Calu3 (cell line): Measurements from ENCODE around the gene CBLL1. TPM values are rescaled to one million over a fixed set of nuclear protein-coding genes. Genes with fewer than 3 reads are reported as not detected.

ENCODE experiments used
- BruUV-seq: library from RNA; stranded (reverse); fragments of 400-500 nt; replicated peaks from 2 replicates; lab custom pipeline; 2021; lab: Mats Ljungman, UMichigan
- CTCF ChIA-PET: fragments of 300-600 bp; sonication (Branson Sonifier 250); formaldehyde crosslinking; loops from one replicate; lab custom pipeline; 2022; ENCODE audit warnings: antibody characterized with exemption; lab: Charles Lee
- DNase-seq: peaks from one replicate; pipeline ENCODE4 v3.0.0; 2022
- H3K27ac Mint-ChIP-seq: one replicate; pipeline ENCODE4 v1.8.0; 2022; ENCODE audit warnings: mixed read lengths; ENCODE audit not compliant: unreplicated experiment
- H3K27me3 Mint-ChIP-seq: one replicate; pipeline ENCODE4 v1.8.0; 2022; ENCODE audit warnings: mixed read lengths; ENCODE audit not compliant: unreplicated experiment
- H3K36me3 Mint-ChIP-seq: one replicate; pipeline ENCODE4 v1.8.0; 2022; ENCODE audit warnings: mild to moderate bottlenecking, moderate library complexity, mixed read lengths; ENCODE audit not compliant: insufficient read depth, unreplicated experiment
- H3K4me1 Mint-ChIP-seq: one replicate; pipeline ENCODE4 v1.8.0; 2022; ENCODE audit warnings: mild to moderate bottlenecking, low read depth, mixed read lengths; ENCODE audit not compliant: unreplicated experiment
- H3K4me3 Mint-ChIP-seq: one replicate; pipeline ENCODE4 v1.8.0; 2022; ENCODE audit warnings: mild to moderate bottlenecking, low read depth, moderate library complexity, mixed read lengths; ENCODE audit not compliant: unreplicated experiment
- H3K9me3 Mint-ChIP-seq: one replicate; pipeline ENCODE4 v1.8.0; 2022; ENCODE audit warnings: low read depth, mixed read lengths; ENCODE audit not compliant: unreplicated experiment
- intact Hi-C: fragments of 100-400 bp; cut with micrococcal nuclease; formaldehyde crosslinking; loops from one replicate; pipeline ENCODE4 v1.10.0; 2022; ENCODE audit not compliant: unreplicated experiment
- total RNA-seq: library from RNA; stranded (reverse); gene quantifications from 2 replicates; pipeline ENCODE4 v1.2.3, GENCODE V29; 2022
- TF ChIP-seq, protein P1 (sequence below): fragments of 200-600 bp; IDR thresholded peaks from one replicate; pipeline ENCODE4 v1.8.0; 2022; ENCODE audit warnings: antibody characterized with exemption; ENCODE audit not compliant: unreplicated experiment

Gene CBLL1
- total RNA-seq, 1 experiment from 2014 or later, result 25.3 TPM

DNA sequence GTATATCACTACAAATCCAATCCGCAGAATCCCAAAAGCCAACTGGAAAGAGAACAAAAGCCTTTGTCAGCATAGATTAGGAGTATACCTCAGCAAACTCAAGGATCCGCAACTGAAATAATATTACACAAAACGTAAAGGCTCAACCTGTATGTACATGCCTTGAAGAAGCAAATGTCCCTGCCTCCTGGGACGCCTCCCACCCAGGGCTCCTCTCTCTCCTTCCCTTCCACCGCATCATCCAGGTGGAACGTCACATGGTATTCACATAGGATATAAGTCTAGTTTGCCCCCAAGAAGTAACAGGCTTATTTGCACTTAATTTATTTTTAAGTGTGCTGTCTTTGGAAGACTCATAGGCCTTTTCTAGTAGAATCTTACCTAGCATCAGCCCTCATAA is 45.7 kb downstream of the CBLL1 start:
- BruUV-seq, result no TSS peak
- Mint-ChIP-seq H3K9me3 (no peaks in the 10 kb centered on the region), H3K4me1 (no peaks in the 10 kb centered on the region), H3K27me3 (peaks cover 37% of the 10 kb centered on the region), H3K27ac (no peak overlapping the region), H3K36me3 (no peaks in the 10 kb centered on the region), H3K4me3 (no peak overlapping the region)
- DNase-seq, result no peak
- intact Hi-C loops, result no loop called here
- CTCF ChIA-PET, result no interaction called here
- TF ChIP-seq, protein P1, sequence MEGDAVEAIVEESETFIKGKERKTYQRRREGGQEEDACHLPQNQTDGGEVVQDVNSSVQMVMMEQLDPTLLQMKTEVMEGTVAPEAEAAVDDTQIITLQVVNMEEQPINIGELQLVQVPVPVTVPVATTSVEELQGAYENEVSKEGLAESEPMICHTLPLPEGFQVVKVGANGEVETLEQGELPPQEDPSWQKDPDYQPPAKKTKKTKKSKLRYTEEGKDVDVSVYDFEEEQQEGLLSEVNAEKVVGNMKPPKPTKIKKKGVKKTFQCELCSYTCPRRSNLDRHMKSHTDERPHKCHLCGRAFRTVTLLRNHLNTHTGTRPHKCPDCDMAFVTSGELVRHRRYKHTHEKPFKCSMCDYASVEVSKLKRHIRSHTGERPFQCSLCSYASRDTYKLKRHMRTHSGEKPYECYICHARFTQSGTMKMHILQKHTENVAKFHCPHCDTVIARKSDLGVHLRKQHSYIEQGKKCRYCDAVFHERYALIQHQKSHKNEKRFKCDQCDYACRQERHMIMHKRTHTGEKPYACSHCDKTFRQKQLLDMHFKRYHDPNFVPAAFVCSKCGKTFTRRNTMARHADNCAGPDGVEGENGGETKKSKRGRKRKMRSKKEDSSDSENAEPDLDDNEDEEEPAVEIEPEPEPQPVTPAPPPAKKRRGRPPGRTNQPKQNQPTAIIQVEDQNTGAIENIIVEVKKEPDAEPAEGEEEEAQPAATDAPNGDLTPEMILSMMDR, result no peak

DNA sequence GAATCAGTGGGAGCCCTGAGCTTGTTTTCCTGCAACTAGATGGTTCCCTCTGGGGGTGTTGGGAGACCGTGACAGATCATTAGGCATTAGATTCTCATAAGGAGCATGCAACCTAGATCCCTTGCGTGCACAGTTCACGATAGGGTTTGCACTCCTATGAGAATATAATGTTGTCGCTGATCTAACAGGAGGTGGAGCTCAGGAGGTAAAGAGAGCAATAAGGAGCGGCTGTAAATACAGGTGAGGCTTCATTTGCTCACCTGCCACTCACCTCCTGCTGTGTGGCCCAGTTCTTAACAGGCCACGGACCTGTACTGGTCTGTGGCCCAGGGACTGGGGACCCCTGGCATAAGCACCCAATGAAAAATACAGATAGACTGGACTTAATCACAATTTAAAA is 48.4 kb downstream of the CBLL1 start:
- peaks cover 21% of the 10 kb centered on the region for H3K27me3 Mint-ChIP-seq
- DNase-seq, result no peak
- H3K4me3 Mint-ChIP-seq, result no peak overlapping the region
- BruUV-seq, result no TSS peak
- no peaks in the 10 kb centered on the region for H3K9me3 Mint-ChIP-seq
- no peaks in the 10 kb centered on the region for H3K36me3 Mint-ChIP-seq
- CTCF ChIA-PET, result interaction anchor here (0.6 kb wide), 1 partner anchor 413 kb away, joined by 3 read pairs; no protein-coding TSS in a partner anchor
- TF ChIP-seq, protein P1, result no peak
- intact Hi-C loops, result no loop called here
- no peaks in the 10 kb centered on the region for H3K4me1 Mint-ChIP-seq
- no peak overlapping the region for H3K27ac Mint-ChIP-seq

DNA sequence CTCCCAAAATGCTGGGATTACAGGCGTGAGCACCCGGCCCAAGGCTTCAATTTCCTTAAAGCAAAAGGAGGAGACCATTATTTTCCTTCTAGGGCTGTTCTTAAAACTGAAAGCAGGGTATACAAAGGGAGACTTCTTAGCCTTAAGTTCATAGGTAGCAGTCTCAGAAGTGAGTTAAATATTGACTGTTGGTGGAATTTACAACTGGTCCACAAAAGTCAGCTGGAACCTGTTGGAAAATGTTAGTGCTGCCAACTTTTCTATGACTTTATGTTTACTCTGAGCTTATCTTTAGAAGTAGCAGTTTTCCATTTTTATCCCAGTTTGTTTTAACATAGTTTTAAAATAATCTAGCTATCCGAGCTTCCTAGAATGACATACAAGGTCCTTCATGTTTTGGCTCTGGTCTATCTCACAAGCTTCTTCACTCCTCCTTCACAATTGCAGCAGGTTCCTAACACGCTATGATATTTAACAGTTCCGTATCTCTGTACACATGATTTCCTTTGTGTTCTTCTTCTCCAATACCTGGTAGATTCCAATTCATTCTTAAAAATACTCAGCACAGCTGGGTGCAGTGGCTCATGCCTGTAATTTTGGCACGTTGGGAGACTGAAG is 55.8 kb downstream of the CBLL1 start:
- Mint-ChIP-seq H3K27me3 (peaks cover 46% of the 10 kb centered on the region), H3K4me1 (no peaks in the 10 kb centered on the region), H3K36me3 (no peaks in the 10 kb centered on the region), H3K27ac (no peak overlapping the region), H3K4me3 (no peak overlapping the region), H3K9me3 (no peaks in the 10 kb centered on the region)
- CTCF ChIA-PET, result no interaction called here
- no TSS peak for BruUV-seq
- TF ChIP-seq, protein P1, result no peak
- intact Hi-C loops, result no loop called here
- DNase-seq, result no peak

DNA sequence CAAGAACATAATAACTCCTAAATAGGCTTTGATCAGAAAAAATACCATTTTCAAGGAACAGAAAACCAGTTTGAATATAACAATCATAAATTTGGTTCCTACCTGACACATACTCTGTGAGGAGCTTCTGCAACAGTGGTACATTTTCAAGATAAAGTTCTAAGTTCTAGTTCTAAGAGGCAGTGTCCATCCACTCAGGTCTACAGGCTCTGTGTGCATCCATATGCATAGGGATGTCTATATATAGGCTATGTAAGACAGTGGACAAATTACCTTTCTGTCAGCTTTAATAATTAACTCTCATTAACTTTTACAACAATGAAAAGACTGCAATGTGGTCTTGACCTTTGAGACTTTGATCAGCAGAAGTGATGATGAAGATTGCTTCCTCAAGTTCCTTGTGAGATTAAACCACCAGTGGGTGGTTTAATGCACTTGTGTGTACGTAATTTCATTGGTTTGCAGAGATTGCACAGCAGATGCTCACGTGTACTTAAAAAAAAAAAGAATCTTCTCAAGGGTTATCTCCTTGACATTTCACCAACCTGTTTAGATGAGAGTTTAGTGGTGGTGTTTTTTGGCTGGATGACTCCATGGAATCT is 59.2 kb downstream of the CBLL1 start, which contains the start of gene SLC26A3:
TSS of gene SLC26A3 (minus strand) at position 215 of the 602 bp plus-strand sequence. CDS start 8,714 bp downstream, outside the sequence.
- Mint-ChIP-seq H3K27ac (no peak within 1 kb of the TSS), H3K4me3 (no peak within 1 kb of the TSS), H3K4me1 (no peaks in the 10 kb centered on the region), H3K9me3 (no peaks in the 10 kb centered on the region), H3K27me3 (peaks cover 49% of the 10 kb centered on the region), H3K36me3 (no peaks in the 10 kb centered on the region)
- CTCF ChIA-PET, result interaction anchor here (0.6 kb wide), 1 partner anchor 1311 kb away, joined by 7 read pairs; no protein-coding TSS in a partner anchor
- no peak for DNase-seq
- intact Hi-C loops, result no loop called here
- TF ChIP-seq, protein P1, result no peak
- no TSS peak for BruUV-seq
